Esophagus (tissue), 2 donors: ENCODE data around the gene ERCC1. TPM values are rescaled to one million over a fixed set of nuclear protein-coding genes. Genes with fewer than 3 reads are reported as not detected.

Experiments used
- H3K27ac ChIP-seq, 2 donors: one replicate each; pipeline ENCODE4 v1.5.1; 2013; ENCODE audit warnings: low read depth in 2 of 2, mild to moderate bottlenecking in 2 of 2, inconsistent platforms in 1 of 2, low read length in 1 of 2, moderate library complexity in 1 of 2
- H3K27me3 ChIP-seq, 2 donors: one replicate each; pipeline ENCODE4 v1.6.1; 2013; ENCODE audit warnings: low read length in 2 of 2, control low read depth in 1 of 2, mild to moderate bottlenecking in 1 of 2; ENCODE audit not compliant: insufficient read depth in 2 of 2, control insufficient read depth in 1 of 2
- H3K36me3 ChIP-seq, 2 donors: one replicate each; pipeline ENCODE4 v1.6.1; 2013; ENCODE audit warnings: low read length in 1 of 2; ENCODE audit not compliant: control insufficient read depth in 2 of 2, insufficient read depth in 2 of 2
- H3K4me1 ChIP-seq, 2 donors: one replicate each; pipeline ENCODE4 v1.6.1; 2013; ENCODE audit warnings: low read length in 1 of 2; ENCODE audit not compliant: control insufficient read depth in 2 of 2, insufficient read depth in 2 of 2
- H3K4me3 ChIP-seq, 2 donors: one replicate each; pipeline ENCODE4 v1.5.1; 2013; ENCODE audit warnings: low read length in 2 of 2, mild to moderate bottlenecking in 2 of 2, low read depth in 1 of 2, moderate library complexity in 1 of 2
- H3K9me3 ChIP-seq, 2 donors: one replicate each; pipeline ENCODE4 v1.6.1; 2013; ENCODE audit warnings: mild to moderate bottlenecking in 2 of 2, low read depth in 1 of 2, low read length in 1 of 2, moderate library complexity in 1 of 2; ENCODE audit not compliant: control insufficient read depth in 2 of 2, insufficient read depth in 1 of 2
- WGBS, 2 donors: extraction: QIAGEN DNeasy Blood & Tissue Kit; methylation state at CpG; one replicate each; pipeline ENCODE4 v1.1.7; 2013; 5-methylcytosine and 5-hydroxymethylcytosine counted together
- polyA plus RNA-seq, 2 donors: library from polyadenylated mRNA; stranded (reverse); fragments of 200-250 nt; gene quantifications; one replicate each; pipeline ENCODE4 v1.2.3, GENCODE V29; 2013
- donor health status: healthy with polysubstance abuse.
- donor health status: Bipolar disorder and iron deficiency.

ERCC1 gene
- polyA plus RNA-seq, 2 donors = 33.3 to 33.4 TPM

GRCh38 chr19:45385392-45386221, 38.1 kb downstream of the ERCC1 start:
- Histone ChIP-seq H3K4me1 (peaks cover 0 to 8% of the 10 kb centered on the region in 2 donors), H3K27ac (no peak overlapping the region), H3K4me3 (no peak overlapping the region), H3K27me3 (peaks cover 0 to 6% of the 10 kb centered on the region in 2 donors), H3K9me3 (peaks cover 0 to 2% of the 10 kb centered on the region in 2 donors), H3K36me3 (peaks cover 0 to 14% of the 10 kb centered on the region in 2 donors)
- 24 to 31% methylated on average over 75 of the region's 75 CpGs for WGBS, 2 donors

- 89 to 93% methylated on average over 29 of the region's 29 CpGs for WGBS, 2 donors
- H3K36me3 ChIP-seq = peaks cover 0 to 12% of the 10 kb centered on the region in 2 donors
- no peak overlapping the region for H3K4me3 ChIP-seq
- no peak overlapping the region for H3K27ac ChIP-seq
- peaks cover 0 to 6% of the 10 kb centered on the region in 2 donors for H3K27me3 ChIP-seq
- peaks cover 0 to 2% of the 10 kb centered on the region in 2 donors for H3K9me3 ChIP-seq
- H3K4me1 ChIP-seq = peaks cover 0 to 8% of the 10 kb centered on the region in 2 donors
These were observed 41.3 kb downstream of the ERCC1 start for GRCh38 chr19:45382426-45382825.

GRCh38 chr19:45380107-45380506, 43.6 kb downstream of the ERCC1 start:
- Histone ChIP-seq H3K9me3 (no peaks in the 10 kb centered on the region), H3K27me3 (no peaks in the 10 kb centered on the region), H3K4me3 (no peak overlapping the region), H3K27ac (no peak overlapping the region), H3K4me1 (peaks cover 0 to 2% of the 10 kb centered on the region in 2 donors), H3K36me3 (peaks cover 0 to 7% of the 10 kb centered on the region in 2 donors)
- WGBS, 2 donors = 88 to 91% methylated on average over 1 of the region's 1 CpG

- no peak overlapping the region for H3K4me3 ChIP-seq
- 41 to 50% methylated on average over 12 to 13 of the region's 13 CpGs for WGBS, 2 donors
- H3K27me3 ChIP-seq = no peaks in the 10 kb centered on the region
- no peak overlapping the region for H3K27ac ChIP-seq
- no peaks in the 10 kb centered on the region for H3K9me3 ChIP-seq
- H3K36me3 ChIP-seq = peaks cover 0 to under 1% of the 10 kb centered on the region in 2 donors
- no peaks in the 10 kb centered on the region for H3K4me1 ChIP-seq
These were observed 47.5 kb downstream of the ERCC1 start for GRCh38 chr19:45376045-45376724.

- peak within 1 kb of the TSS; percentile 54 to 73 for H3K27ac ChIP-seq
- no peaks in the 10 kb centered on the region for H3K9me3 ChIP-seq
- H3K4me1 ChIP-seq = peaks cover 0 to 2% of the 10 kb centered on the region in 2 donors
- no peaks in the 10 kb centered on the region for H3K36me3 ChIP-seq
- peak within 1 kb of the TSS; percentile 51 to 60 for H3K4me3 ChIP-seq
- H3K27me3 ChIP-seq = no peaks in the 10 kb centered on the region
- 3 to 4% methylated on average over 55 of the region's 55 CpGs for WGBS, 2 donors
These were observed 53.1 kb downstream of the ERCC1 start, which contains the start of gene ERCC2 for GRCh38 chr19:45370410-45371204. Gene ERCC2, minus strand, starts transcription at chr19:45370573. Its CDS starts 33 bp downstream, at chr19:45370540.

- Histone ChIP-seq H3K4me1 (peaks cover 0 to 2% of the 10 kb centered on the region in 2 donors), H3K4me3 (no peak overlapping the region)
These were observed 54.9 kb downstream of the ERCC1 start for GRCh38 chr19:45368737-45369340.

GRCh38 chr19:45368127-45368526, 55.6 kb downstream of the ERCC1 start:
- WGBS, 2 donors = 94 to 95% methylated on average over 4 of the region's 4 CpGs
- H3K27me3 ChIP-seq = no peaks in the 10 kb centered on the region
- H3K9me3 ChIP-seq = no peaks in the 10 kb centered on the region
- peaks cover 0 to 2% of the 10 kb centered on the region in 2 donors for H3K4me1 ChIP-seq
- H3K4me3 ChIP-seq = no peak overlapping the region
- peaks cover 0 to 9% of the 10 kb centered on the region in 2 donors for H3K36me3 ChIP-seq
- no peak overlapping the region for H3K27ac ChIP-seq

More at GRCh38 chr19:45368737-45369340, 54.9 kb downstream of the ERCC1 start:
- Histone ChIP-seq H3K9me3 (no peaks in the 10 kb centered on the region), H3K27me3 (no peaks in the 10 kb centered on the region), H3K27ac (no peak overlapping the region), H3K36me3 (peaks cover 0 to 5% of the 10 kb centered on the region in 2 donors)
- 88 to 96% methylated on average over 11 of the region's 11 CpGs for WGBS, 2 donors

GRCh38 chr19:45364696-45365095, 59.0 kb downstream of the ERCC1 start:
- H3K4me3 ChIP-seq = no peak overlapping the region
- H3K27ac ChIP-seq = no peak overlapping the region
- H3K27me3 ChIP-seq = no peaks in the 10 kb centered on the region
- H3K36me3 ChIP-seq = peaks cover 0 to 25% of the 10 kb centered on the region in 2 donors
- H3K4me1 ChIP-seq = no peaks in the 10 kb centered on the region
- WGBS, 2 donors = 87 to 90% methylated on average over 12 of the region's 12 CpGs
- no peaks in the 10 kb centered on the region for H3K9me3 ChIP-seq
